ENCODE results near the gene SPOP. TPM values are rescaled to one million over a fixed set of nuclear protein-coding genes. Genes with fewer than 3 reads are reported as not detected.

SPOP gene
- total RNA-seq, 1 experiment from 2014 or later, result 58.0 TPM

DNA sequence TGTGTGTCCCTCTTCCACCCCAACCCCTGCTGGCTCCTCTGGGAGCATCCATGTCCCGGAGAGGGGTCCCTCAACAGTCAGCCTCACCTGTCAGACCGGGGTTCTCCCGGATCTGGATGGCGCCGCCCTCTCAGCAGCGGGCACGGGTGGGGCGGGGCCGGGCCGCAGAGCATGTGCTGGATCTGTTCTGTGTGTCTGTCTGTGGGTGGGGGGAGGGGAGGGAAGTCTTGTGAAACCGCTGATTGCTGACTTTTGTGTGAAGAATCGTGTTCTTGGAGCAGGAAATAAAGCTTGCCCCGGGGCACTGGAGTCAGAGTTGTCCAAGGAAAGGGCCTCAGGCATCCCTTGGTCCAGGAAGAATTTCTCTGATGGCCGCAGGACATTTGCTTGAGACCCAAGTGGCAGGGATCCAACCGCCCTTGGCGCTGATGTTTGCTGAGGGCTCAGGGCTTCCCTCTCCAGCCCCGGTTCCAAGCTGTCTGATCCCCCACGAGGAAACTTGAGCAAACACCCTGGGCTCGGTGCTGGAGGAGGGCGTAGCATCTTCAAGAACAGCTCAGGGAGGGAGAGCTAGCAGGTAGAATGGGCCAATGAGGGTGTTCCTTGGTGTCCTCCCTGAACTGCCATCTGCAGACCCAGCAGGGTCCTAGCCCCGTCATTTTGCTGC is 97.7 kb downstream of the SPOP start:
- H3K27ac ChIP-seq (ENCODE audit: low read length), result no peak overlapping the region
- no TSS peak for BruUV-seq (replicated peaks)
- H3K9me3 ChIP-seq (ENCODE audit: control insufficient read depth, insufficient read depth, low read depth, low read length), result no peaks in the 10 kb centered on the region
- H3K27me3 ChIP-seq (ENCODE audit: control insufficient read depth, insufficient read depth, low read length), result no peaks in the 10 kb centered on the region
- TF ChIP-seq, protein P1, sequence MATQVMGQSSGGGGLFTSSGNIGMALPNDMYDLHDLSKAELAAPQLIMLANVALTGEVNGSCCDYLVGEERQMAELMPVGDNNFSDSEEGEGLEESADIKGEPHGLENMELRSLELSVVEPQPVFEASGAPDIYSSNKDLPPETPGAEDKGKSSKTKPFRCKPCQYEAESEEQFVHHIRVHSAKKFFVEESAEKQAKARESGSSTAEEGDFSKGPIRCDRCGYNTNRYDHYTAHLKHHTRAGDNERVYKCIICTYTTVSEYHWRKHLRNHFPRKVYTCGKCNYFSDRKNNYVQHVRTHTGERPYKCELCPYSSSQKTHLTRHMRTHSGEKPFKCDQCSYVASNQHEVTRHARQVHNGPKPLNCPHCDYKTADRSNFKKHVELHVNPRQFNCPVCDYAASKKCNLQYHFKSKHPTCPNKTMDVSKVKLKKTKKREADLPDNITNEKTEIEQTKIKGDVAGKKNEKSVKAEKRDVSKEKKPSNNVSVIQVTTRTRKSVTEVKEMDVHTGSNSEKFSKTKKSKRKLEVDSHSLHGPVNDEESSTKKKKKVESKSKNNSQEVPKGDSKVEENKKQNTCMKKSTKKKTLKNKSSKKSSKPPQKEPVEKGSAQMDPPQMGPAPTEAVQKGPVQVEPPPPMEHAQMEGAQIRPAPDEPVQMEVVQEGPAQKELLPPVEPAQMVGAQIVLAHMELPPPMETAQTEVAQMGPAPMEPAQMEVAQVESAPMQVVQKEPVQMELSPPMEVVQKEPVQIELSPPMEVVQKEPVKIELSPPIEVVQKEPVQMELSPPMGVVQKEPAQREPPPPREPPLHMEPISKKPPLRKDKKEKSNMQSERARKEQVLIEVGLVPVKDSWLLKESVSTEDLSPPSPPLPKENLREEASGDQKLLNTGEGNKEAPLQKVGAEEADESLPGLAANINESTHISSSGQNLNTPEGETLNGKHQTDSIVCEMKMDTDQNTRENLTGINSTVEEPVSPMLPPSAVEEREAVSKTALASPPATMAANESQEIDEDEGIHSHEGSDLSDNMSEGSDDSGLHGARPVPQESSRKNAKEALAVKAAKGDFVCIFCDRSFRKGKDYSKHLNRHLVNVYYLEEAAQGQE (IDR thresholded peaks at IDR 0.05; ENCODE audit: insufficient read depth in 1 of 2, low read depth in 2 of 2, low read length in 1 of 2), result no peak
- TF ChIP-seq TCF7L2 (IDR thresholded peaks at IDR 0.05; ENCODE audit: low read depth, low read length) (no peak), POLR2AphosphoS5 (IDR thresholded peaks at IDR 0.05; ENCODE audit: low read depth, low read length) (no peak), SIN3A (IDR thresholded peaks at IDR 0.05; ENCODE audit: borderline replicate concordance, insufficient read depth, low read depth, low read length) (no peak)
- TF ChIP-seq, protein P2, sequence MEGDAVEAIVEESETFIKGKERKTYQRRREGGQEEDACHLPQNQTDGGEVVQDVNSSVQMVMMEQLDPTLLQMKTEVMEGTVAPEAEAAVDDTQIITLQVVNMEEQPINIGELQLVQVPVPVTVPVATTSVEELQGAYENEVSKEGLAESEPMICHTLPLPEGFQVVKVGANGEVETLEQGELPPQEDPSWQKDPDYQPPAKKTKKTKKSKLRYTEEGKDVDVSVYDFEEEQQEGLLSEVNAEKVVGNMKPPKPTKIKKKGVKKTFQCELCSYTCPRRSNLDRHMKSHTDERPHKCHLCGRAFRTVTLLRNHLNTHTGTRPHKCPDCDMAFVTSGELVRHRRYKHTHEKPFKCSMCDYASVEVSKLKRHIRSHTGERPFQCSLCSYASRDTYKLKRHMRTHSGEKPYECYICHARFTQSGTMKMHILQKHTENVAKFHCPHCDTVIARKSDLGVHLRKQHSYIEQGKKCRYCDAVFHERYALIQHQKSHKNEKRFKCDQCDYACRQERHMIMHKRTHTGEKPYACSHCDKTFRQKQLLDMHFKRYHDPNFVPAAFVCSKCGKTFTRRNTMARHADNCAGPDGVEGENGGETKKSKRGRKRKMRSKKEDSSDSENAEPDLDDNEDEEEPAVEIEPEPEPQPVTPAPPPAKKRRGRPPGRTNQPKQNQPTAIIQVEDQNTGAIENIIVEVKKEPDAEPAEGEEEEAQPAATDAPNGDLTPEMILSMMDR (IDR thresholded peaks at IDR 0.05), result no peak
- ChIA-PET POLR2A (no interaction called here), CTCF (no interaction called here)
- in situ Hi-C loops (cut with HindIII; ENCODE audit: low pct_unique_long_range_greater_than_20kb, low sequenced_read_pairs), result no loop called here
- intact Hi-C loops (cut with micrococcal nuclease; ENCODE audit: unreplicated experiment), result no loop called here
- no peak for DNase-seq (ENCODE audit: low read depth, low spot score)
- peaks cover 11% of the 10 kb centered on the region for H3K4me1 ChIP-seq (ENCODE audit: control insufficient read depth, insufficient read depth, low read length)
- no peaks in the 10 kb centered on the region for H3K36me3 ChIP-seq (ENCODE audit: control insufficient read depth, insufficient read depth, low read length)
- ATAC-seq, result no peak
- H3K4me3 ChIP-seq (ENCODE audit: low read depth in 2 of 2, low read length in 2 of 2), result no peak overlapping the region

DNA sequence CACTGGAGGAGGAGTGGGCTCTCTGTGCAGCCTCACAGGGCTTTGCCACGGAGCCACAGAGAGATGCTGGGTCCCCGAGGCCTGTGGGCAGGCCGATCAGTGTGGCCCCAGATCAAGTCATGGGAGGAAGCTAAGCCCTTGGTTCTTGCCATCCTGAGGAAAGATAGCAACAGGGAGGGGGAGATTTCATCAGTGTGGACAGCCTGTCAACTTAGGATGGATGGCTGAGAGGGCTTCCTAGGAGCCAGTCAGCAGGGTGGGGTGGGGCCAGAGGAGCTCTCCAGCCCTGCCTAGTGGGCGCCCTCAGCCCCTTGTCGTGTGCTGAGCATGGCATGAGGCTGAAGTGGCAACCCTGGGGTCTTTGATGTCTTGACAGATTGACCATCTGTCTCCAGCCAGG is 98.4 kb downstream of the SPOP start:
- ATAC-seq (no peak), DNase-seq (ENCODE audit: low read depth, low spot score) (no peak)
- TF ChIP-seq SIN3A (IDR thresholded peaks at IDR 0.05; ENCODE audit: borderline replicate concordance, insufficient read depth, low read depth, low read length), result no peak
- no peak for TF ChIP-seq TCF7L2 (IDR thresholded peaks at IDR 0.05; ENCODE audit: low read depth, low read length)
- TF ChIP-seq POLR2AphosphoS5 (IDR thresholded peaks at IDR 0.05; ENCODE audit: low read depth, low read length), result no peak
- TF ChIP-seq, protein P2 (IDR thresholded peaks at IDR 0.05), result no peak
- TF ChIP-seq, protein P1 (IDR thresholded peaks at IDR 0.05; ENCODE audit: insufficient read depth in 1 of 2, low read depth in 2 of 2, low read length in 1 of 2), result no peak
- H3K9me3 ChIP-seq (ENCODE audit: control insufficient read depth, insufficient read depth, low read depth, low read length), result no peaks in the 10 kb centered on the region
- intact Hi-C loops (cut with micrococcal nuclease; ENCODE audit: unreplicated experiment) (loop anchor here (10.0 kb wide), 1 partner anchor 275 kb away; no protein-coding TSS in a partner anchor), in situ Hi-C loops (cut with HindIII; ENCODE audit: low pct_unique_long_range_greater_than_20kb, low sequenced_read_pairs) (no loop called here)
- H3K27me3 ChIP-seq (ENCODE audit: control insufficient read depth, insufficient read depth, low read length), result no peaks in the 10 kb centered on the region
- no peak overlapping the region for H3K4me3 ChIP-seq (ENCODE audit: low read depth in 2 of 2, low read length in 2 of 2)
- ChIA-PET CTCF (interaction anchor here (0.6 kb wide), 1 partner anchor 98 kb away, joined by 6 read pairs; no protein-coding TSS in a partner anchor), POLR2A (no interaction called here)
- BruUV-seq (replicated peaks), result no TSS peak
- H3K27ac ChIP-seq (ENCODE audit: low read length), result no peak overlapping the region
- no peaks in the 10 kb centered on the region for H3K36me3 ChIP-seq (ENCODE audit: control insufficient read depth, insufficient read depth, low read length)
- peaks cover 11% of the 10 kb centered on the region for H3K4me1 ChIP-seq (ENCODE audit: control insufficient read depth, insufficient read depth, low read length)
